HCT116 (cell line): ENCODE results near the gene SMIM20.

ENCODE experiments used
- CTCF ChIP-seq, 3 experiments: fragments of 200-600 bp in 1 of 3; sonication (generic) in 1 of 3; IDR thresholded peaks in 2 of 3; conservative IDR thresholded peaks in 1 of 3; 2 replicates each; pipeline ENCODE4 v1.5.1; 2012 to 2017; ENCODE audit warnings: low read depth in 2 of 3, low read length in 2 of 3, antibody characterized with exemption in 1 of 3, borderline replicate concordance in 1 of 3, control low read depth in 1 of 3, mild to moderate bottlenecking in 1 of 3, mixed read lengths in 1 of 3, mixed run types in 1 of 3, moderate library complexity in 1 of 3; ENCODE audit not compliant: insufficient read depth in 1 of 3
- EZH2 ChIP-seq: fragments of 200-600 bp; sonication (generic); IDR thresholded peaks from 2 replicates; pipeline ENCODE4 v1.6.1; 2017; ENCODE audit warnings: antibody characterized with exemption, mixed run types
- EZH2phosphoT487 ChIP-seq: fragments of 200-600 bp; IDR thresholded peaks from 2 replicates; pipeline ENCODE4 v1.6.1; 2018; ENCODE audit warnings: antibody characterized with exemption, borderline replicate concordance
- TF ChIP-seq, protein P1 (sequence below): IDR thresholded peaks from 2 replicates; pipeline ENCODE4 v1.6.1; 2011; ENCODE audit warnings: mild to moderate bottlenecking, low read length, moderate library complexity; ENCODE audit not compliant: insufficient replicate concordance; ENCODE audit errors: extremely low read depth

GRCh38 chr4:25884031-25884782 is 29.8 kb upstream of the SMIM20 start:
- TF ChIP-seq CTCF (IDR thresholded peaks at IDR 0.05 in 2 of 3, conservative IDR thresholded peaks at IDR 0.05 in 1 of 3; ENCODE audit: borderline replicate concordance in 1 of 3, insufficient read depth in 1 of 3, low read depth in 2 of 3, low read length in 2 of 3) (no peak), EZH2phosphoT487 (no peak), EZH2 (no peak)
- TF ChIP-seq, protein P1, sequence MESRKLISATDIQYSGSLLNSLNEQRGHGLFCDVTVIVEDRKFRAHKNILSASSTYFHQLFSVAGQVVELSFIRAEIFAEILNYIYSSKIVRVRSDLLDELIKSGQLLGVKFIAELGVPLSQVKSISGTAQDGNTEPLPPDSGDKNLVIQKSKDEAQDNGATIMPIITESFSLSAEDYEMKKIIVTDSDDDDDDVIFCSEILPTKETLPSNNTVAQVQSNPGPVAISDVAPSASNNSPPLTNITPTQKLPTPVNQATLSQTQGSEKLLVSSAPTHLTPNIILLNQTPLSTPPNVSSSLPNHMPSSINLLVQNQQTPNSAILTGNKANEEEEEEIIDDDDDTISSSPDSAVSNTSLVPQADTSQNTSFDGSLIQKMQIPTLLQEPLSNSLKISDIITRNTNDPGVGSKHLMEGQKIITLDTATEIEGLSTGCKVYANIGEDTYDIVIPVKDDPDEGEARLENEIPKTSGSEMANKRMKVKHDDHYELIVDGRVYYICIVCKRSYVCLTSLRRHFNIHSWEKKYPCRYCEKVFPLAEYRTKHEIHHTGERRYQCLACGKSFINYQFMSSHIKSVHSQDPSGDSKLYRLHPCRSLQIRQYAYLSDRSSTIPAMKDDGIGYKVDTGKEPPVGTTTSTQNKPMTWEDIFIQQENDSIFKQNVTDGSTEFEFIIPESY: no peak
